CD8-positive, alpha-beta memory T cell (primary cell): Measurements from ENCODE around the gene TMEM80. TPM values are rescaled to one million over a fixed set of nuclear protein-coding genes. Genes with fewer than 3 reads are reported as not detected.

Experiments
- CTCF ChIA-PET: fragments of 350-600 bp; sonication (Branson Sonifier 250); formaldehyde crosslinking; loops from one replicate; lab custom pipeline; 2021; ENCODE audit warnings: antibody characterized with exemption; lab: Charles Lee
- POLR2A ChIA-PET: fragments of 350-600 bp; sonication (Branson Sonifier 250); formaldehyde crosslinking; loops from one replicate; lab custom pipeline; 2021; ENCODE audit warnings: antibody characterized with exemption; lab: Charles Lee
- DNase-seq, 5 donors: peaks; one replicate each; pipeline versions ENCODE4 v3.0.0 to v3.0.0-alpha.2; 2020 to 2022; ENCODE audit warnings: mixed read lengths in 1 of 5
- H3K27ac ChIP-seq: one replicate; pipeline ENCODE4 v1.7.0; 2013; ENCODE audit warnings: low read depth, mild to moderate bottlenecking, low read length, moderate library complexity
- H3K27me3 ChIP-seq: 2 replicates; pipeline ENCODE4 v1.7.0; 2013; ENCODE audit warnings: low read length, mild to moderate bottlenecking; ENCODE audit not compliant: insufficient read depth, poor library complexity, severe bottlenecking
- H3K36me3 ChIP-seq: 2 replicates; pipeline ENCODE4 v1.7.0; 2013; ENCODE audit warnings: mild to moderate bottlenecking, low read length, moderate library complexity; ENCODE audit not compliant: insufficient read depth
- H3K4me1 ChIP-seq: 2 replicates; pipeline ENCODE4 v1.7.0; 2013; ENCODE audit warnings: mild to moderate bottlenecking, low read length, moderate library complexity; ENCODE audit not compliant: insufficient read depth
- H3K4me3 ChIP-seq: 2 replicates; pipeline ENCODE4 v1.7.0; 2013; ENCODE audit warnings: mild to moderate bottlenecking, low read length
- H3K9me3 ChIP-seq: 2 replicates; pipeline ENCODE4 v1.7.0; 2013; ENCODE audit warnings: mild to moderate bottlenecking, low read length
- H3K27ac Mint-ChIP-seq, 8 donors: one replicate each; pipeline ENCODE4 v1.8.0; 2020 to 2021; ENCODE audit warnings: mixed read lengths in 8 of 8, mild to moderate bottlenecking in 6 of 8, inconsistent platforms in 3 of 8, moderate library complexity in 3 of 8
- H3K27me3 Mint-ChIP-seq, 2 donors: one replicate each; pipeline ENCODE4 v1.8.0; 2020 to 2021; ENCODE audit warnings: mixed read lengths in 2 of 2, mild to moderate bottlenecking in 1 of 2, moderate library complexity in 1 of 2
- H3K36me3 Mint-ChIP-seq, 3 donors: one replicate each; pipeline ENCODE4 v1.8.0; 2020 to 2021; ENCODE audit warnings: mixed read lengths in 3 of 3, inconsistent platforms in 1 of 3, mild to moderate bottlenecking in 1 of 3
- H3K4me1 Mint-ChIP-seq, 3 donors: one replicate each; pipeline ENCODE4 v1.8.0; 2020 to 2021; ENCODE audit warnings: mixed read lengths in 3 of 3, inconsistent platforms in 1 of 3, mild to moderate bottlenecking in 1 of 3
- H3K4me3 Mint-ChIP-seq, 7 donors: one replicate each; pipeline ENCODE4 v1.8.0; 2020 to 2021; ENCODE audit warnings: mixed read lengths in 7 of 7, mild to moderate bottlenecking in 6 of 7, moderate library complexity in 4 of 7, inconsistent platforms in 2 of 7
- H3K9me3 Mint-ChIP-seq, 5 donors: one replicate each; pipeline ENCODE4 v1.8.0; 2020 to 2022; ENCODE audit warnings: mixed read lengths in 5 of 5, mild to moderate bottlenecking in 3 of 5, moderate library complexity in 2 of 5, inconsistent platforms in 1 of 5
- polyA plus RNA-seq: library from polyadenylated mRNA; unstranded; fragments of 300-500 nt; fragmentation: Illumina TruSeq; gene quantifications from one replicate; pipeline ENCODE4 v1.2.3, GENCODE V29; 2021
- total RNA-seq, 2 experiments: library from RNA; stranded (reverse); gene quantifications; one replicate each; pipeline ENCODE4 v1.2.3, GENCODE V29; 2021

Gene TMEM80
- total and polyA plus RNA-seq, 3 experiments from 2014 or later: 10.3 to 27.8 (median 13.4) TPM

DNA sequence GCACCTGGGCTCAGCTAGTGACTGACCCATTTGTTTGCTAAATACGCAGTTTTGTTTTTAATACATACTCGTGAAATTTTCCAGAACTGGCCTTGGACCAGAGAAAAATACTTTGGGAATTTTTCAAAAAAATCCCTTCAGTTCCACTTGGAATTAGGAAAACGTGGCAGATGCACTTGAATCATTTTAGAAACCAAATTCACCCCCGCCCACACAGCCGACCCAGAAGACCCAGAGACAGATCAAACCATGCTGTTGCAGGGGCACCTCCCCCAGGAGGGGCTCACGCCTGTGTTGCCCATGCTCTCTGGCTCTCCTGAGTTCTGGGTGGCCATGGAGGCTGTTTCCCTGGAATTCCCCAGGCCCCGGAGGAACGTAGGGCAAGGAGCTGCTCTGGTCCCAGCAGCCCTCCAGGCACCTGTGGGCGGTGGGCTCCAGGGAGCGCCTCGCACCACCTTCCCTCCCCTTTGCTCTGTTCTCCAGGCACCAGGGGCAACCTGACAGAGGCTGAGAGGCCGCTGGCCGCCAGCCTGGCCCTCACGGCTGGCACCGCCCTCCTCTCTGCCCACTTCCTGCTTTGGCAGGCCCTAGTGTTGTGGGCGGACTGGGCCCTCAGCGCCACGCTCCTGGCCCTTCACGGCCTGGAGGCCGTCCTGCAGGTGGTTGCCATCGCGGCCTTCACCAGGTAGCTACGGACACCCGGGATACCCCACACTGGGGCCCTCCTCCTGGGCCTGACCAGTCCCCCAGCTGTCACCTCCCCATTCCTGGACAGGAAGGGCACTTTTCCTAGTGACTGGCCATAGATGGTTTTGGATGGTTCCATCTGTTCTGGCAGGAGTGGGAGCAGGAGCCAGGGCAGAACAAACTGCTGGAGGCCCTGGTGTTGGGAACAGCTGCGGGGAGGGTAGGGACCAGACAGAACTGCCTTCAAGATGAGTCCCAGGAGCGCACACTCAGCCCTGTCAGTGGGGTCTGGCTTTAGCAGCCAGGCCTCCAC, 7.1 kb downstream of the TMEM80 start:
- ChIA-PET POLR2A (no interaction called here), CTCF (interaction anchor here (8.2 kb wide), 1 partner anchor 22 kb away, joined by 69 read pairs; no protein-coding TSS in a partner anchor)
- H3K27ac ChIP-seq: no peak overlapping the region
- H3K4me3 Mint-ChIP-seq: no peak overlapping the region
- H3K36me3 Mint-ChIP-seq: peaks cover 0 to 29% (median 2%) of the 10 kb centered on the region in 3 donors
- H3K27ac Mint-ChIP-seq: peak overlapping the region in 1 of 8 donors; percentile 38
- no peaks in the 10 kb centered on the region for H3K36me3 ChIP-seq
- H3K27me3 Mint-ChIP-seq: peaks cover 0 to 6% of the 10 kb centered on the region in 2 donors
- no peak for DNase-seq
- H3K4me1 Mint-ChIP-seq: peaks cover 2 to 15% (median 10%) of the 10 kb centered on the region in 3 donors
- H3K27me3 ChIP-seq: peaks cover 10% of the 10 kb centered on the region
- H3K9me3 Mint-ChIP-seq: no peaks in the 10 kb centered on the region
- H3K9me3 ChIP-seq: no peaks in the 10 kb centered on the region
- H3K4me1 ChIP-seq: no peaks in the 10 kb centered on the region
- H3K4me3 ChIP-seq: no peak overlapping the region

- no peak for DNase-seq
- no peaks in the 10 kb centered on the region for H3K4me1 ChIP-seq
- ChIA-PET POLR2A (interaction anchor here (1.0 kb wide), 1 partner anchor 22 kb away, joined by 3 read pairs; no protein-coding TSS in a partner anchor), CTCF (interaction anchor here (1.5 kb wide), 1 partner anchor 149 kb away, joined by 3 read pairs; no protein-coding TSS in a partner anchor)
- no peak overlapping the region for H3K27ac Mint-ChIP-seq
- H3K4me1 Mint-ChIP-seq: peaks cover 2 to 9% (median 4%) of the 10 kb centered on the region in 3 donors
- no peaks in the 10 kb centered on the region for H3K9me3 Mint-ChIP-seq
- H3K9me3 ChIP-seq: no peaks in the 10 kb centered on the region
- H3K36me3 ChIP-seq: no peaks in the 10 kb centered on the region
- H3K27me3 ChIP-seq: peaks cover 14% of the 10 kb centered on the region
- H3K4me3 Mint-ChIP-seq: peak overlapping the region in 1 of 7 donors; percentile 37
- H3K27me3 Mint-ChIP-seq: peaks cover 0 to 11% of the 10 kb centered on the region in 2 donors
- H3K4me3 ChIP-seq: no peak overlapping the region
- peaks cover 0 to 28% (median 2%) of the 10 kb centered on the region in 3 donors for H3K36me3 Mint-ChIP-seq
- no peak overlapping the region for H3K27ac ChIP-seq
These were observed 7.9 kb downstream of the TMEM80 start for GRCh38 chr11:703506-703905.

GRCh38 chr11:704228-704674, 8.6 kb downstream of the TMEM80 start:
- Histone ChIP-seq H3K9me3 (no peaks in the 10 kb centered on the region), H3K4me1 (no peaks in the 10 kb centered on the region), H3K36me3 (no peaks in the 10 kb centered on the region), H3K27me3 (peaks cover 14% of the 10 kb centered on the region), H3K4me3 (no peak overlapping the region), H3K27ac (no peak overlapping the region)
- Mint-ChIP-seq H3K9me3 (no peaks in the 10 kb centered on the region), H3K27ac (peak overlapping the region in 1 of 8 donors; percentile 87), H3K4me1 (peaks cover 2 to 9% (median 4%) of the 10 kb centered on the region in 3 donors), H3K4me3 (no peak overlapping the region), H3K36me3 (peaks cover 0 to 22% (median 2%) of the 10 kb centered on the region in 3 donors), H3K27me3 (peaks cover 0 to 11% of the 10 kb centered on the region in 2 donors)
- CTCF ChIA-PET: interaction anchor here (1.3 to 1.5 kb wide), 2 partner anchors 20 to 150 kb away, joined by 3 to 4 read pairs; no protein-coding TSS in a partner anchor
- DNase-seq: no peak
- POLR2A ChIA-PET: interaction anchor here (0.5 to 1.0 kb wide), 2 partner anchors 9 to 21 kb away, joined by 3 read pairs; partner anchors contain the start of gene TMEM80

- Histone ChIP-seq H3K27me3 (peaks cover 14% of the 10 kb centered on the region), H3K27ac (no peak overlapping the region), H3K4me1 (no peaks in the 10 kb centered on the region), H3K9me3 (no peaks in the 10 kb centered on the region), H3K36me3 (no peaks in the 10 kb centered on the region), H3K4me3 (no peak overlapping the region)
- POLR2A ChIA-PET: interaction anchor here (0.5 to 1.9 kb wide), 3 partner anchors 10 to 21 kb away, joined by 3 to 7 read pairs (median 4); partner anchors contain the start of genes DEAF1 and TMEM80
- no peak for DNase-seq
- peak overlapping the region in 2 of 7 donors; percentile 44 to 61 for H3K4me3 Mint-ChIP-seq
- no peaks in the 10 kb centered on the region for H3K9me3 Mint-ChIP-seq
- H3K27ac Mint-ChIP-seq: peak overlapping the region in 1 of 8 donors; percentile 87
- H3K36me3 Mint-ChIP-seq: peaks cover 0 to 17% (median 2%) of the 10 kb centered on the region in 3 donors
- peaks cover 2 to 17% of the 10 kb centered on the region in 2 donors for H3K27me3 Mint-ChIP-seq
- peaks cover 2 to 9% (median 4%) of the 10 kb centered on the region in 3 donors for H3K4me1 Mint-ChIP-seq
- CTCF ChIA-PET: interaction anchor here (0.8 to 1.5 kb wide), 3 partner anchors 19 to 150 kb away, joined by 3 to 4 read pairs (median 3); no protein-coding TSS in a partner anchor
These were observed 9.4 kb downstream of the TMEM80 start for GRCh38 chr11:704781-705645.

GRCh38 chr11:705646-706438, 10.2 kb downstream of the TMEM80 start, which contains the start of gene EPS8L2:
Gene EPS8L2 (plus strand): TSS chr11:706231. CDS start chr11:709408, 3,177 bp downstream.
- DNase-seq: no peak
- Mint-ChIP-seq H3K27me3 (peaks cover 4 to 21% of the 10 kb centered on the region in 2 donors), H3K9me3 (no peaks in the 10 kb centered on the region), H3K27ac (no peak within 1 kb of the TSS), H3K4me1 (peaks cover 2 to 10% (median 4%) of the 10 kb centered on the region in 3 donors), H3K36me3 (peaks cover 0 to 11% (median 0%) of the 10 kb centered on the region in 3 donors), H3K4me3 (peak within 1 kb of the TSS in 3 of 7 donors; percentile 20 to 61 (median 44))
- Histone ChIP-seq H3K4me3 (no peak within 1 kb of the TSS), H3K27ac (no peak within 1 kb of the TSS), H3K36me3 (no peaks in the 10 kb centered on the region), H3K27me3 (peaks cover 14% of the 10 kb centered on the region), H3K4me1 (no peaks in the 10 kb centered on the region), H3K9me3 (no peaks in the 10 kb centered on the region)
- ChIA-PET POLR2A (interaction anchor here (1.5 to 1.9 kb wide), 2 partner anchors 11 to 20 kb away, joined by 4 to 7 read pairs; partner anchors contain the start of genes DEAF1 and TMEM80), CTCF (interaction anchor here (0.8 kb wide), 1 partner anchor 20 kb away, joined by 3 read pairs; no protein-coding TSS in a partner anchor)

- DNase-seq: no peak
- peaks cover 0 to 8% (median 0%) of the 10 kb centered on the region in 3 donors for H3K36me3 Mint-ChIP-seq
- H3K4me3 Mint-ChIP-seq: no peak overlapping the region
- no peaks in the 10 kb centered on the region for H3K9me3 ChIP-seq
- peaks cover 10 to 26% of the 10 kb centered on the region in 2 donors for H3K27me3 Mint-ChIP-seq
- H3K4me1 ChIP-seq: no peaks in the 10 kb centered on the region
- no peak overlapping the region for H3K27ac Mint-ChIP-seq
- peaks cover 14% of the 10 kb centered on the region for H3K27me3 ChIP-seq
- no peak overlapping the region for H3K27ac ChIP-seq
- H3K4me1 Mint-ChIP-seq: peaks cover 2 to 15% (median 4%) of the 10 kb centered on the region in 3 donors
- no peaks in the 10 kb centered on the region for H3K36me3 ChIP-seq
- no peaks in the 10 kb centered on the region for H3K9me3 Mint-ChIP-seq
- no peak overlapping the region for H3K4me3 ChIP-seq
- CTCF ChIA-PET: interaction anchor here (0.8 to 1.0 kb wide), 2 partner anchors 21 to 118 kb away, joined by 3 to 4 read pairs; no protein-coding TSS in a partner anchor
- POLR2A ChIA-PET: interaction anchor here (0.6 to 1.9 kb wide), 2 partner anchors 11 to 35 kb away, joined by 7 to 9 read pairs; partner anchors contain the start of genes DEAF1 and TMEM80
These were observed 10.9 kb downstream of the TMEM80 start for GRCh38 chr11:706439-706956.
